Measurements from ENCODE around the gene KCTD1. TPM values are rescaled to one million over a fixed set of nuclear protein-coding genes. Genes with fewer than 3 reads are reported as not detected.

Gene KCTD1
- polyA plus RNA-seq, 3 donors: 0.40 TPM; not detected in 2

- H3K27ac ChIP-seq (ENCODE audit: low read depth in 1 of 2, low read length in 2 of 2): no peak overlapping the region
These were observed 128.6 kb downstream of the KCTD1 start for GRCh38 chr18:26419746-26420145.

GRCh38 chr18:26418225-26418624 is 130.1 kb downstream of the KCTD1 start:
- H3K9ac ChIP-seq (ENCODE audit: insufficient read depth, low read length, poor library complexity, severe bottlenecking): no peak overlapping the region
- H3K27me3 ChIP-seq (ENCODE audit: control insufficient read depth in 2 of 2, insufficient read depth in 2 of 2, low read length in 2 of 2): no peaks in the 10 kb centered on the region
- no peak overlapping the region for H3K4me2 ChIP-seq (replicated peaks; ENCODE audit: extremely low read depth, low read length, poor library complexity, severe bottlenecking)
- DNase-seq: no peak
- H3K27ac ChIP-seq (ENCODE audit: low read depth in 1 of 2, low read length in 2 of 2): no peak overlapping the region
- no peak for TF ChIP-seq CTCF (IDR thresholded peaks at IDR 0.05)
- no peaks in the 10 kb centered on the region for H3K4me1 ChIP-seq (ENCODE audit: control insufficient read depth in 1 of 2, insufficient read depth in 2 of 2, low read length in 2 of 2)
- H3K9me3 ChIP-seq (replicated peaks in 1 of 2; ENCODE audit: control insufficient read depth in 1 of 2, insufficient read depth in 1 of 2, low read length in 2 of 2): no peaks in the 10 kb centered on the region
- peaks cover 0 to 4% (median 0%) of the 10 kb centered on the region in 7 donors for H3K9me3 Mint-ChIP-seq
- intact Hi-C loops (cut with micrococcal nuclease): no loop called here
- no peaks in the 10 kb centered on the region for H3K79me2 ChIP-seq (ENCODE audit: insufficient read depth, low read length)
- 100% methylated on average over 2 of the region's 4 CpGs for WGBS (ENCODE audit: insufficient coverage)
- no peak overlapping the region for H3K27ac Mint-ChIP-seq
- H3K27me3 Mint-ChIP-seq (ENCODE audit: low read depth in 3 of 3): peaks cover 0 to 2% (median 0%) of the 10 kb centered on the region in 3 donors
- no peaks in the 10 kb centered on the region for H4K20me1 ChIP-seq (ENCODE audit: insufficient read depth, low read length)
- H3K4me1 Mint-ChIP-seq: no peaks in the 10 kb centered on the region
- no peaks in the 10 kb centered on the region for H3K36me3 Mint-ChIP-seq
- no peaks in the 10 kb centered on the region for H3K36me3 ChIP-seq (replicated peaks in 1 of 2; ENCODE audit: control insufficient read depth in 1 of 2, insufficient read depth in 2 of 2, low read length in 2 of 2)
- peak overlapping the region in 1 of 2 donors; percentile 2 for H3K4me3 Mint-ChIP-seq
- no peak overlapping the region for H3K4me3 ChIP-seq (replicated peaks in 1 of 3; ENCODE audit: low read depth in 2 of 3, low read length in 3 of 3)
- no peak overlapping the region for H2AFZ ChIP-seq (ENCODE audit: insufficient read depth, low read depth, low read length, poor library complexity, severe bottlenecking)

More at GRCh38 chr18:26419746-26420145, 128.6 kb downstream of the KCTD1 start:
- H4K20me1 ChIP-seq (ENCODE audit: insufficient read depth, low read length): no peaks in the 10 kb centered on the region
- Mint-ChIP-seq H3K36me3 (no peaks in the 10 kb centered on the region), H3K27me3 (ENCODE audit: low read depth in 3 of 3) (peaks cover 0 to 5% (median 2%) of the 10 kb centered on the region in 3 donors), H3K4me1 (no peaks in the 10 kb centered on the region), H3K4me3 (no peak overlapping the region), H3K27ac (no peak overlapping the region), H3K9me3 (peaks cover 0 to 2% (median 0%) of the 10 kb centered on the region in 7 donors)
- H2AFZ ChIP-seq (ENCODE audit: insufficient read depth, low read depth, low read length, poor library complexity, severe bottlenecking): no peak overlapping the region
- WGBS (ENCODE audit: insufficient coverage): 89% methylated on average over 6 of the region's 9 CpGs
- H3K79me2 ChIP-seq (ENCODE audit: insufficient read depth, low read length): no peaks in the 10 kb centered on the region
- TF ChIP-seq CTCF (IDR thresholded peaks at IDR 0.05): no peak
- no peak for DNase-seq
- no peaks in the 10 kb centered on the region for H3K36me3 ChIP-seq (replicated peaks in 1 of 2; ENCODE audit: control insufficient read depth in 1 of 2, insufficient read depth in 2 of 2, low read length in 2 of 2)
- no peaks in the 10 kb centered on the region for H3K27me3 ChIP-seq (ENCODE audit: control insufficient read depth in 2 of 2, insufficient read depth in 2 of 2, low read length in 2 of 2)
- H3K9ac ChIP-seq (ENCODE audit: insufficient read depth, low read length, poor library complexity, severe bottlenecking): no peak overlapping the region
- no peaks in the 10 kb centered on the region for H3K9me3 ChIP-seq (replicated peaks in 1 of 2; ENCODE audit: control insufficient read depth in 1 of 2, insufficient read depth in 1 of 2, low read length in 2 of 2)
- H3K4me1 ChIP-seq (ENCODE audit: control insufficient read depth in 1 of 2, insufficient read depth in 2 of 2, low read length in 2 of 2): no peaks in the 10 kb centered on the region
- no peak overlapping the region for H3K4me2 ChIP-seq (replicated peaks; ENCODE audit: extremely low read depth, low read length, poor library complexity, severe bottlenecking)
- no peak overlapping the region for H3K4me3 ChIP-seq (replicated peaks in 1 of 3; ENCODE audit: low read depth in 2 of 3, low read length in 3 of 3)
- intact Hi-C loops (cut with micrococcal nuclease): no loop called here

Data from CD14-positive monocyte (primary cell).